Measurements from ENCODE around the gene CALHM6.

The CALHM6 gene

GRCh38 chr6:116461331-116461931, at the start of gene CALHM6:
Gene CALHM6 (plus strand): TSS chr6:116461375. CDS start chr6:116461930, 555 bp downstream.
- DNase-seq, result no peak

DNA sequence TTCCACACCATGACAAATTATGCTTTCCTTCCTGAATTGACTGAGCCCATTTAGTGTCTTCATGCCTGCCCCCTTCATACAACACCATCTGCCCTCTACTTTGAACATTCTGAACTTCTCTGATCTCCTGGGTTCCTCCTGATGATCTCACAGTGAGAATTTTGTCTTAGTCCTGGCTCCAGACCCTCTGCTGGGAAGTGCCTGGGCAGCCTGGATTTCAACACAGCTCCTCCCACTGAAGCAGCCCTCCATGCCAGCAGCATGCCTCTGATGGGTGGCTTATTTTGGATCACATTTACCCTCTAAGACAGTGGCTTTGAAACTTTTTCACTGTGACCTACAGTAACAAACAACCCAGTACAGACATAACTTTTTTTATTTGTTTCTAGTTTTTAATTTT, 48.9 kb upstream of the CALHM6 start:
- peak; percentile 33 for DNase-seq

- no peak for DNase-seq
Observed at GRCh38 chr6:116413357-116413756, 47.8 kb upstream of the CALHM6 start.

DNA sequence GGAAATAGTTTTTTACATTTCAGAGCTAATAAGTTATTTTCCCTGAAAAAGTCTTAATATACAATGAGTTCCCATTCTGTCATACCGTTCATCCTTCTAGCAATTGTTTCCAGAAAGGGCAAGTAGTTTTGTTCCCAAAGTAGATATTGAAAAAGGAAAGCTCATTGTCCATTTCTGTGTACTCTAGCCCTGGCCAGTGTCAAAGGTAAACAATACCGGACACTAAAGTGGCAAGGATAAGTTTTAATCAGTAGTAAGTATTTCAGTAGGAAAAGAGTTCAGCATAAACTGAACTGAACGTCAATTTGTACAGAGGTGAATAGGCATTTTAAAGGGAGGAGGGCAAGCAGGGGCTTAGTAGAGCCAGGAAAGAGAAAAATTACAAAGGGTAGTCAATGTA, 43.5 kb upstream of the CALHM6 start:
- DNase-seq, result no peak

DNA sequence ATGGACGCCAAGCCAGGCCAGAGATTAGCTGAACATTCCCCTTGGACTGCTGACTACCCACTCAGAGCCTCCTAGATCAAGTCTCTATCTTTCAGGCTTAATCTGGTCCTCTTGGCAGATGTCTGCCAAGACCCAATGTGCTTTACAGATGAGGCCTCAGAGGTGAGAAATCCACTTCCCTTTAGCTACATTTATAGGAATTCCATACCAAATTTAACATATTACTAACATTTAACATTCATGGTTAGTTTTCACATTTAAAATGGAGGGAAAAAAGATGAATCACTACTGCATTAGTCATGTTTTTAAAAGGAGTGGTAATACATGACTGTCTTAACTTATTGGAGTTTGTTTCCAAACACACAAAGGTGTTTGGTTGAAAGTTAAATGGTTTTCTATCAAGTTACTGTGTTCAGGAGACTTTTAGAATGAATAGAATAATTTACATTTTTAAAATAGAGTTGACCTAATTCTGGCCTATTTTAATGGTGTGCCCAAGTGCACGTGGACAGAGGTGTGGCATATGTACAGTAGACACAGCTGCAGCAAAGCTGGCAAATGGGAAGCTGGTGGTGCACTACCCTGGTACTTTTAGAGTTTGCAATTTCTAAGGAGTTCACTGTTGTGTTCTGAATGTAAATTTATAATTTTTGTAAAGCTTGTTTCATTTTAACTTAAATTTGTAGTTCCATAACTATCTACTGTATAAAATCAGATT, 41.9 kb upstream of the CALHM6 start:
- no peak for DNase-seq

DNA sequence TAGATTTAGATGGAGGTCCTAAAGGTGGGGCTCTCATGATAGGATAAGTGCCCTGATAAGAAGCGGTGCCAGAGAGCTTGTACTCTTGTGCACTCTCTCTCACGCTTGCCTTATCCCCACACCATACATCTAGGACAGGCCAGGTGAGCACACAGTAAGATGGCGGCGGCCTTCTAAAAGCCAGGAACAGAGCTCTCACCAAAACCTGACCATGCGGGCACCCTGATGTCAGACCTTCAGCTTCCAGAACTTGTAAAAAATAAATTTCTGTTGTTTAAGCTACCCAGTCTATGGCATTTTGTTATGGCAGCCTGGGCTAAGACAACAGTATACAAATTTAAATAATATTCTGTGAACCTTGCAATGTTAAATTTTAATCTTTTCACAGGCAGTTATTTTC, 40.8 kb upstream of the CALHM6 start:
- no peak for DNase-seq

- no peak for DNase-seq
Observed at GRCh38 chr6:116422238-116422637, 38.9 kb upstream of the CALHM6 start.

- DNase-seq, result no peak
Observed at GRCh38 chr6:116424001-116424400, 37.2 kb upstream of the CALHM6 start.

GRCh38 chr6:116426551-116426950, 34.6 kb upstream of the CALHM6 start:
- DNase-seq, result no peak

DNA sequence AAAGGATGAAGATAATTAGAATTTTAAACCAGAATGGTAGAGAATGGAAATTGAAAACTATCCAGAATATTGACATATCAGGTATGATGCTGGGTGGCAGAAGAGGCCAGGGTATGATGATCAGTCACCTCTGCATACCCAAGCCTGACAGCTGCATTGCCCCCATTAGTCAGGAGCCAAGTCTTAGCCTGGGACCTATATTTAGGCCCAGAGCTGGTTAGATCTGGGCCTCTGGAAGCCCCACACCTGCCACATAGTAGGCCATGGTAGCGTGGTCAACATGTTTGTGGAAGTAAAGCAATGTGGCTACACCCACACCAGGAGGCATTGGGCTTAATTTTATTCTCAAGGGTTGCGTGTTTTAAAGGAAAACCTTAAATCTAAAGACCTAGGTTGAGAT, 32.1 kb upstream of the CALHM6 start:
- no peak for DNase-seq

- DNase-seq, result no peak
Observed at GRCh38 chr6:116430860-116431259, 30.3 kb upstream of the CALHM6 start.

GRCh38 chr6:116431964-116432595, 29.1 kb upstream of the CALHM6 start:
- no peak for DNase-seq

DNA sequence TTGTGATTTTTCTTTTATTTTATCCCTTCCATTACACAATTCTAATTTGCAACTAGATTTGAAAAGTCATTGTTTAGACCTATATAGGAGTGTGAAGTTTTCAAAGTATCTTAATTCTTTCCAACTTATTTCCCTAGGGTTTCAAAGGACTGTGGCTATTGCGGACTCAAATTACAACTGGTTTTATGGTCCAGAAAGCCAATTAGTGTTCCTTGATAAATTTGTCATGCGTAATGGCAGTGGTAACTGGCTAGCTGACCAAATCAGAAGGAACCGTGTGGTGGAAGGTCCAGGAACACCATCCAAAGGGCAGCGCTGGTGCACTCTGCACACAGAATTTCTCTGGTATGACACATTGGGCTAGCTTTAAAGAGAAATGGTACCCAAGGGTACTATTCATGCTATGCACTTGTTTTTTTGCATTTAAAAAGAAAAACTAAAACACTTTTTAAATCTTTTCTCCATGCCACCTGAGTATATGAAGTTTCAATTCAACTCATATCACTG, 27.9 kb upstream of the CALHM6 start:
- DNase-seq, result no peak

DNA sequence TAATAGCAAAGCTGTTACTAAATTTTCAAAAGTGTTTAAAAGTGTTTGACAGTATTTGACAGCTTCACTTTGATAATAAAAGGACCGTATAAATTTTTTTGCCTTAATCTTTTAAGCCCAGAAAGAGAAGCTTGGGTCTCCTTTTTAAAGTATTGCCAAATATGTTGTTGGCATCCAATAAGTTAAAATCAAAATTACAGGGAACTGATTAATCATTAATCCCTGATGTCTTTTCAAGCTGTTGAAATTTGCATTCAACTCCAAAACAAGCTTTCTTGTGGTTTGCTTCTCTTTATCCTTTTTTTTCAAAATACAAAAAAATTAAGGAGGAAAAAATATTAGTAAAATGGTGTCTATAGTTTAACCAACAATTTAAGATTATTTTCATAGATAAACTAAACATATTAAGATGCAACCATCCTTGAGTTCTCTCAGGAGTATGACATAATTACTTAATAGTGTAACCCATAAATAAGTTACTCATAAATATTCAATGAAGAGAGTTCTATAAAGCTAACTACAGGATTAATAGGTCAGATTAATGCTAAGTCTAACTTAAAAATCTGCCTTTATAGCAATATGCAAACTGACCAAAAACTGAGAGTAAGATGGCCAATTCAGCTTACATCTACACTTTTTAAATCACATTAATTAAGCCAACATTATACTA, 27.0 kb upstream of the CALHM6 start:
- DNase-seq, result no peak

- DNase-seq, result no peak
Observed at GRCh38 chr6:116436586-116436985, 24.6 kb upstream of the CALHM6 start.

DNA sequence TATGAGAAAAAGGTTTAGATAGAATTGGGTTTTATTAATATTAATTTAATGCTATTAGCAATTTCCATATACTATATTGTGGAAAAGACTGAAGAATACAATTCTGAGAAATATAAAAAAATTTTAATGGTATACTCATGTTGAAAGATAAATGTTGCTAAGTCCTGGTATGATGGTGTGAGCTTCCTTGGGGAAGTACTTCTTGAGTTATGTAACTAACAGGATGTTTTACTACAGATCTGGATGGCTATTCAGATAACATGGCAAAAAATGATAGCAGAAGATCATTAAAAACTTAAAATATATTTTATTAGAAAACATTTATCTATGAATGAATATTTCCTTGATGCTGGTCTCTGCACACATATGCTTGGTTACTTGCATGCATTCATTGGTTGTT, 23.5 kb upstream of the CALHM6 start:
- DNase-seq, result no peak

DNA sequence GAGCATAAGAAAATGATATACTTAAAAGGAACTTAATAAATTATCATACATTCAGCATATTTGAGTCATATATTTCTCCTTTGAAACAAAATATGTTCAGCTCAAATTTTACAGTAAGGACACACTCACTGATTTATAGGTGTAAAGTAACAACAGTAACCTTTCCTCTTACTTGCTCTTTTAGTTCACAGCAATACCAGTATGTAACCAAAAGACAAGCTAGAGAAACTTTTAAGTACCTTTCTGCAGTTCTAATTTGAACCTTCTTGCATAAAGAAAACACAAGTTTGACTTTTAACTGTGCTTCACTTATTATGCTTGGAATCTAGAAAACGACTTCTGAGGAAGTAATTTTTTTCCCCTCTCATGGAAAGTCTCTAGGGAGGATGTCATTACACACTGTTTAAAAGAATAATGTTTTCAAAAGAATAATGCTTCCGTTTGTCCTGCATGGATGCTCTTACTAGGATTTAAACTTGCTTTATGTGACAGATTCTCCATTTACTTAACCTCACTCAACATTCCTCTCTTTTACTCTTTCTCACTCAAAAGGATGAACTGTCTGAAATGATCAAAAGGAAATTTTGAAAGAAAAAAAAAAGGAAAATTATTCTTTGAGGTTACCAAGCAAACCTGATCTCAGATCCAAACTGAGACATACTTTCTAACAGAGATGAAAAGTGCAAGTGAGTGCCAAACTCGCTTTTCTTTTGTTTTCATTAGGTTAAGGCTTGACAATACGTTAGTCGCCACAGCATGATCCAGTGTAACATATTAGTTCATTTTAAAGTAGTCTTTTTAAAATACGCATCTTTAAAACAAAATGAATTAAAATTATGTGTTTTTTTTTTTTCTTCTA, 22.4 kb upstream of the CALHM6 start:
- DNase-seq, result no peak

- DNase-seq, result no peak
Observed at GRCh38 chr6:116439522-116440051, 21.6 kb upstream of the CALHM6 start.

GRCh38 chr6:116443105-116443504, 18.1 kb upstream of the CALHM6 start:
- DNase-seq, result no peak

DNA sequence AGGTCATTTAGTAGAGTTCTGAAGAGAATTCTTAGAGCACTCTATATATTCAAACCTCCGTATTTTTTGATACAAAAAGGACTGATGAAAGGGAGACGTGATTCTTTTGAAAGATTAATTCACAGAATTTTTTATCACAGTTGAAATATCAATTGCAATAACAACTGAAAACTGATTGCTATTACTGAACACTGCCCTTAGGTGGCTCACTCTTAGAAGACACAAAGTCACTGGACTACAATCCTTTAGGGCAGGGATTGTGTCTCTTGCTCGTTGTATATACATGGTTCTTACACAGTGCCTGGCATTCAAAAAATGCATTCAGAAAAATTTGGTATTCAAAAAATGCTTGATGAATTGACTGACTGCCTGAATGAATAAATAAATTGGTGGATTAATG, 17.1 kb upstream of the CALHM6 start:
- no peak for DNase-seq

DNA sequence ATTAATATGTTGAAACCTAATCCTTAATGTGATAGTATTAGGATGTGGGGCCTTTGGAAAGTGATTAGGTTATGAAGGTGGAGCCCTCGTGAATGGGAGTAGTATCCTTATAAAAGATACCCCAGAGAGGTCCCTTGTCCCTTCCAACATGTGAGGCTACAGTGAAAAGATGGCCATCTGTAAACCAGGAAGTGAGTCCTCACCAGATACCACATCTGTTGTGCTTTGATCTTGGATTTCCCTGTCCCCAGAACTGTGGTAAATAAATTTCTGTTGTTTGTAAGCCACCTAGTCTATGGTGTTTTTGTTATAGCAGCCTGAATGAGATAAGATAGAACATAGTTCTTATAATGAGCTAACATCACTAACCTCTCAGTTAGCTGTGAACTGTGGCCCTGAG, 16.6 kb upstream of the CALHM6 start:
- no peak for DNase-seq

- DNase-seq, result no peak
Observed at GRCh38 chr6:116445102-116445501, 16.1 kb upstream of the CALHM6 start.
